Peyer's patch (tissue), 4 donors: ENCODE data around the gene CCDC177.

ENCODE experiments used
- POLR2A ChIP-seq, 2 donors: fragments of 450-650 bp; IDR thresholded peaks; one replicate each; pipeline ENCODE4 v1.5.1; 2017; ENCODE audit warnings: antibody characterized with exemption in 2 of 2, mild to moderate bottlenecking in 2 of 2, moderate library complexity in 2 of 2
- TF ChIP-seq, protein P1 (sequence below), 6 experiments: fragments of 450-650 bp in 4 of 6; fragments of 200-600 bp in 2 of 6; sonication (generic) in 1 of 6; IDR thresholded peaks; one replicate each; pipeline ENCODE4 v1.5.1; 2017 to 2019; ENCODE audit warnings: antibody characterized with exemption in 6 of 6, mild to moderate bottlenecking in 3 of 6, moderate library complexity in 1 of 6

DNA sequence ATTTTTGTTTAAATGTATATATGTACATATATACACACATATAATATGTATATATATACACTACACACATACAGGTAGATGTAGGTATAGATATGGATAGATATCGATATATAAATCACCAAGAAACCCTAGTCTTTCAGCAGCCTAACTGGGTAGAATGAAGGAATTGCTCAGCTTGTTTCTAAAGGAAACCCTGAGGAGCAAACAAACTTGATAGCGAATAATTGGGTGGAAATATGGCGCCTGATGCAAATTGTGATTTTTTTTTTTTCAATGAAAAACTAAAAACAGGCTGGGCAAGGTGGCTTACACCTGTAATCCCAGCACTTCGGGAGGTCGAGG is 254 bp upstream of the CCDC177 start:
- no peak for TF ChIP-seq POLR2A (IDR thresholded peaks at IDR 0.05)
- TF ChIP-seq, protein P1, sequence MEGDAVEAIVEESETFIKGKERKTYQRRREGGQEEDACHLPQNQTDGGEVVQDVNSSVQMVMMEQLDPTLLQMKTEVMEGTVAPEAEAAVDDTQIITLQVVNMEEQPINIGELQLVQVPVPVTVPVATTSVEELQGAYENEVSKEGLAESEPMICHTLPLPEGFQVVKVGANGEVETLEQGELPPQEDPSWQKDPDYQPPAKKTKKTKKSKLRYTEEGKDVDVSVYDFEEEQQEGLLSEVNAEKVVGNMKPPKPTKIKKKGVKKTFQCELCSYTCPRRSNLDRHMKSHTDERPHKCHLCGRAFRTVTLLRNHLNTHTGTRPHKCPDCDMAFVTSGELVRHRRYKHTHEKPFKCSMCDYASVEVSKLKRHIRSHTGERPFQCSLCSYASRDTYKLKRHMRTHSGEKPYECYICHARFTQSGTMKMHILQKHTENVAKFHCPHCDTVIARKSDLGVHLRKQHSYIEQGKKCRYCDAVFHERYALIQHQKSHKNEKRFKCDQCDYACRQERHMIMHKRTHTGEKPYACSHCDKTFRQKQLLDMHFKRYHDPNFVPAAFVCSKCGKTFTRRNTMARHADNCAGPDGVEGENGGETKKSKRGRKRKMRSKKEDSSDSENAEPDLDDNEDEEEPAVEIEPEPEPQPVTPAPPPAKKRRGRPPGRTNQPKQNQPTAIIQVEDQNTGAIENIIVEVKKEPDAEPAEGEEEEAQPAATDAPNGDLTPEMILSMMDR (IDR thresholded peaks at IDR 0.05), result no peak
